ENCODE measurements around the gene GRIK5.
A peak's percentile ranks its signal among the peaks of the same experiment; 100 is the strongest.

DNA sequence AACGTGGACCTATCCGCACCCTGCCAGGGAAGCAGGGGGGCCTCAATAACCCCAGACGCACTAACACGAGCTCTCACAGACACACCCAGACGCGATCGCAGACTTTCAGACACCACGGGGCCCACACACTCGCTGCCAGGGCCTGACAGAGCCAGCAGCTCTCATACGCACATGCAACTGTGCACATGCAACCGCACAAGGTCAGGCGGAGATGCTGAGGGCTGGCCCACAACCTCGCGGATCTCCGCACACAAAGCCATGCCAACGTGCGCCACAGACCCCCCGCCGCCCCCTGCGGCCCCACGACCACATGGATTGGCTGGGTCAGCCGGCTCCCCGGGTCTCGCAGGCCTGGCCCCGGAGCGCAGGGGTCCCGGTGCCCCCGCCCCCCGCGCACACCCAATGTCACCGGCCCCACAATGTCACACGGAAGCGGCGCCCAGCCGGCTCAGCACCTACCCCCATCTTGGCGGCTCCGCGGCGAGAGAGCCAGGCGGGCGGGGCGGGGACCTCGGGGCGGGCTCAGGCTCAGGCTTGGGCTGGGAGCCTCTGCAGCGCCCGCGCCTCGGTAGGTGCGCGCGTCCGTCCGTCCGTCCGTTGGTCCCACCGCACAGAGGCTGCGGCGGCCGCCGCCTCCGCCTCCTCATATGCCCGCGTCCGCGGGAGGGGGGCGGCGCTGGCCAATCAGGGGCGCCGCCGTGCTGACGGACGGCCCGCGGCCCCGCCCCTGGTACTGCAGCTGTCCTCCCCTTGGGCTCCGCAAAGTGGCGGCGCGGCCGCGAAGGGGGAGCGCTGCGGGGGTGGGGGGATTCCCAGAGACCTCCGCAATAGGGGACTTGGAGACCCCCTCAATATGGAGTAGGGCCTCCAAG, 76.2 kb downstream of the GRIK5 start, which contains the start of gene ATP1A3:
- TF ChIP-seq FOXM1 (IDR thresholded peaks at IDR 0.05; ENCODE audit: borderline replicate concordance) (no peak), NFRKB (IDR thresholded peaks at IDR 0.05) (no peak), SP1 (IDR thresholded peaks at IDR 0.05) (no peak), TARDBP (IDR thresholded peaks at IDR 0.05) (no peak), L3MBTL2 (conservative IDR thresholded peaks at IDR 0.05) (peak; percentile 52; the same call in 1 of the 2 replicates), FOXA1 (IDR thresholded peaks at IDR 0.05) (no peak), CTBP1 (IDR thresholded peaks at IDR 0.05; ENCODE audit: borderline replicate concordance) (no peak), ELF4 (IDR thresholded peaks at IDR 0.05) (no peak), BHLHE40 (IDR thresholded peaks at IDR 0.05; ENCODE audit: borderline replicate concordance) (no peak), ARNT (IDR thresholded peaks at IDR 0.05) (no peak), HDGF (IDR thresholded peaks at IDR 0.05; ENCODE audit: borderline replicate concordance) (no peak), LEF1 (IDR thresholded peaks at IDR 0.05; ENCODE audit: borderline replicate concordance) (no peak)
- TF ChIP-seq, protein P1, sequence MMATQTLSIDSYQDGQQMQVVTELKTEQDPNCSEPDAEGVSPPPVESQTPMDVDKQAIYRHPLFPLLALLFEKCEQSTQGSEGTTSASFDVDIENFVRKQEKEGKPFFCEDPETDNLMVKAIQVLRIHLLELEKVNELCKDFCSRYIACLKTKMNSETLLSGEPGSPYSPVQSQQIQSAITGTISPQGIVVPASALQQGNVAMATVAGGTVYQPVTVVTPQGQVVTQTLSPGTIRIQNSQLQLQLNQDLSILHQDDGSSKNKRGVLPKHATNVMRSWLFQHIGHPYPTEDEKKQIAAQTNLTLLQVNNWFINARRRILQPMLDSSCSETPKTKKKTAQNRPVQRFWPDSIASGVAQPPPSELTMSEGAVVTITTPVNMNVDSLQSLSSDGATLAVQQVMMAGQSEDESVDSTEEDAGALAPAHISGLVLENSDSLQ (IDR thresholded peaks at IDR 0.05): peak; percentile 95
